OCI-LY7 (cell line): ENCODE results near the gene GRIP1. TPM values are rescaled to one million over a fixed set of nuclear protein-coding genes. Genes with fewer than 3 reads are reported as not detected.
A peak's percentile ranks its signal among the peaks of the same experiment; 100 is the strongest.

ENCODE experiments used
- BruUV-seq: library from RNA; stranded (reverse); fragments of 400-500 nt; replicated peaks from 2 replicates; lab custom pipeline; 2021; lab: Mats Ljungman, UMichigan
- CTCF ChIA-PET: fragments of 300-600 bp; sonication (Branson Sonifier 250); formaldehyde crosslinking; loops from one replicate; lab custom pipeline; 2022; ENCODE audit warnings: antibody characterized with exemption; ENCODE audit not compliant: unreplicated experiment; lab: Charles Lee
- POLR2A ChIA-PET: fragments of 300-600 bp; sonication (Branson Sonifier 250); formaldehyde crosslinking; loops from one replicate; lab custom pipeline; 2022; ENCODE audit warnings: antibody characterized with exemption; lab: Charles Lee
- DNase-seq: peaks from one replicate; pipeline ENCODE4 v3.0.0-alpha.2; 2015; ENCODE audit warnings: low spot score
- H2AFZ ChIP-seq: fragments of 200-600 bp; sonication (generic), shearing (Covaris generic); 2 replicates; pipeline ENCODE4 v1.6.1; 2014; ENCODE audit warnings: mild to moderate bottlenecking, antibody characterized with exemption, low read length, moderate library complexity
- H3K27ac ChIP-seq: fragments of 200-600 bp; sonication (generic); 2 replicates; pipeline ENCODE4 v1.5.1; 2014; ENCODE audit warnings: mixed run types, low read depth, mild to moderate bottlenecking, moderate library complexity, low read length, inconsistent platforms; ENCODE audit not compliant: poor library complexity, severe bottlenecking
- H3K36me3 ChIP-seq: fragments of 200-600 bp; sonication (generic); 2 replicates; pipeline ENCODE4 v1.6.1; 2014; ENCODE audit warnings: mild to moderate bottlenecking, antibody characterized with exemption, low read length, moderate library complexity, mixed read lengths; ENCODE audit not compliant: insufficient read depth
- H3K4me1 ChIP-seq: fragments of 200-600 bp; sonication (generic); 2 replicates; pipeline ENCODE4 v1.5.1; 2014; ENCODE audit warnings: mild to moderate bottlenecking, low read length; ENCODE audit not compliant: insufficient read depth, poor library complexity, severe bottlenecking
- H3K4me2 ChIP-seq: fragments of 200-600 bp; sonication (generic); 2 replicates; pipeline ENCODE4 v1.6.1; 2014; ENCODE audit warnings: mild to moderate bottlenecking, low read length
- H3K4me3 ChIP-seq: fragments of 200-600 bp; sonication (generic); 2 replicates; pipeline ENCODE4 v1.5.1; 2014; ENCODE audit warnings: mild to moderate bottlenecking, low read depth, low read length; ENCODE audit not compliant: poor library complexity, severe bottlenecking
- H3K79me2 ChIP-seq: fragments of 200-600 bp; sonication (generic); 2 replicates; pipeline ENCODE4 v1.6.1; 2016; ENCODE audit warnings: low read depth, mild to moderate bottlenecking, low read length, moderate library complexity, mixed read lengths; ENCODE audit not compliant: insufficient read depth
- H3K9me2 ChIP-seq: fragments of 200-600 bp; sonication (generic); 2 replicates; pipeline ENCODE4 v1.6.1; 2016; ENCODE audit warnings: mild to moderate bottlenecking, low read length, mixed read lengths; ENCODE audit not compliant: insufficient read depth
- H3K9me3 ChIP-seq: fragments of 200-600 bp; sonication (generic); 2 replicates; pipeline ENCODE4 v1.6.1; 2014; ENCODE audit warnings: mild to moderate bottlenecking, mixed run types, low read length, mixed read lengths
- H4K20me1 ChIP-seq: fragments of 200-600 bp; sonication (generic); 2 replicates; pipeline ENCODE4 v1.6.1; 2014; ENCODE audit warnings: mild to moderate bottlenecking, antibody characterized with exemption, low read length, moderate library complexity, mixed read lengths; ENCODE audit not compliant: insufficient read depth
- EZH2phosphoT487 ChIP-seq: fragments of 200-600 bp; sonication (generic); IDR thresholded peaks from 2 replicates; pipeline ENCODE4 v1.6.1; 2018; ENCODE audit warnings: low read depth, borderline replicate concordance, mild to moderate bottlenecking, mixed run types, antibody characterized with exemption, low read length, moderate library complexity, mixed read lengths
- intact Hi-C: fragments of 100-400 bp; cut with micrococcal nuclease; formaldehyde crosslinking; loops from one replicate; pipeline ENCODE4 v1.10.0; 2022; ENCODE audit not compliant: unreplicated experiment
- total RNA-seq, 2 experiments: library from RNA; depleted of rRNA in 1 of 2; stranded (reverse); fragments of >200 nt in 1 of 2; shearing (Covaris generic) in 1 of 2; gene quantifications; 2 replicates each; pipeline ENCODE4 v1.2.3, GENCODE V29; 2014 to 2022
- TF ChIP-seq, protein P1 (sequence below): fragments of 200-600 bp; sonication (generic); conservative IDR thresholded peaks from 2 replicates; pipeline ENCODE4 v1.5.1; 2014; ENCODE audit warnings: mild to moderate bottlenecking, antibody characterized with exemption, low read length, moderate library complexity, mixed read lengths

The GRIP1 gene
- total RNA-seq, 2 experiments from 2014 or later = 4.1 to 7.6 TPM

- intact Hi-C loops = loop anchor here (5.0 kb wide), 1 partner anchor 142 kb away; no protein-coding TSS in a partner anchor
- Histone ChIP-seq H3K4me3 (no peak overlapping the region), H3K27ac (no peak overlapping the region), H3K4me2 (no peak overlapping the region), H4K20me1 (no peaks in the 10 kb centered on the region), H3K9me3 (no peaks in the 10 kb centered on the region), H3K4me1 (peaks cover 5% of the 10 kb centered on the region), H3K36me3 (no peaks in the 10 kb centered on the region), H2AFZ (no peak overlapping the region), H3K9me2 (no peaks in the 10 kb centered on the region), H3K79me2 (no peaks in the 10 kb centered on the region)
- no TSS peak for BruUV-seq
- ChIA-PET POLR2A (no interaction called here), CTCF (no interaction called here)
- TF ChIP-seq, protein P1, sequence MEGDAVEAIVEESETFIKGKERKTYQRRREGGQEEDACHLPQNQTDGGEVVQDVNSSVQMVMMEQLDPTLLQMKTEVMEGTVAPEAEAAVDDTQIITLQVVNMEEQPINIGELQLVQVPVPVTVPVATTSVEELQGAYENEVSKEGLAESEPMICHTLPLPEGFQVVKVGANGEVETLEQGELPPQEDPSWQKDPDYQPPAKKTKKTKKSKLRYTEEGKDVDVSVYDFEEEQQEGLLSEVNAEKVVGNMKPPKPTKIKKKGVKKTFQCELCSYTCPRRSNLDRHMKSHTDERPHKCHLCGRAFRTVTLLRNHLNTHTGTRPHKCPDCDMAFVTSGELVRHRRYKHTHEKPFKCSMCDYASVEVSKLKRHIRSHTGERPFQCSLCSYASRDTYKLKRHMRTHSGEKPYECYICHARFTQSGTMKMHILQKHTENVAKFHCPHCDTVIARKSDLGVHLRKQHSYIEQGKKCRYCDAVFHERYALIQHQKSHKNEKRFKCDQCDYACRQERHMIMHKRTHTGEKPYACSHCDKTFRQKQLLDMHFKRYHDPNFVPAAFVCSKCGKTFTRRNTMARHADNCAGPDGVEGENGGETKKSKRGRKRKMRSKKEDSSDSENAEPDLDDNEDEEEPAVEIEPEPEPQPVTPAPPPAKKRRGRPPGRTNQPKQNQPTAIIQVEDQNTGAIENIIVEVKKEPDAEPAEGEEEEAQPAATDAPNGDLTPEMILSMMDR = no peak
- no peak for TF ChIP-seq EZH2phosphoT487
- DNase-seq = no peak
Observed at GRCh38 chr12:66719862-66720261, 41.0 kb upstream of the GRIP1 start.

GRCh38 chr12:66717036-66717673 is 38.3 kb upstream of the GRIP1 start:
- DNase-seq = no peak
- Histone ChIP-seq H3K9me2 (no peaks in the 10 kb centered on the region), H3K4me3 (no peak overlapping the region), H2AFZ (peak overlapping the region; percentile 39; the same call in 1 of the 2 replicates), H3K9me3 (peaks cover 5% of the 10 kb centered on the region; the same call in 1 of the 2 replicates), H3K79me2 (no peaks in the 10 kb centered on the region), H3K4me2 (no peak overlapping the region), H3K36me3 (no peaks in the 10 kb centered on the region), H3K27ac (no peak overlapping the region), H4K20me1 (no peaks in the 10 kb centered on the region), H3K4me1 (peaks cover 5% of the 10 kb centered on the region)
- no peak for TF ChIP-seq EZH2phosphoT487
- TF ChIP-seq, protein P1 = peak; percentile 76
- BruUV-seq = no TSS peak
- POLR2A ChIA-PET = interaction anchor here (0.6 kb wide), 2 partner anchors 10 to 59 kb away, joined by 3 to 8 read pairs; no protein-coding TSS in a partner anchor
- intact Hi-C loops = loop anchor here (5.0 kb wide), 1 partner anchor 145 kb away; no protein-coding TSS in a partner anchor
- CTCF ChIA-PET = no interaction called here

GRCh38 chr12:66716522-66716921 is 37.6 kb upstream of the GRIP1 start:
- TF ChIP-seq EZH2phosphoT487 = no peak
- TF ChIP-seq, protein P1 = no peak
- CTCF ChIA-PET = no interaction called here
- no peaks in the 10 kb centered on the region for H4K20me1 ChIP-seq
- H3K27ac ChIP-seq = no peak overlapping the region
- no peak overlapping the region for H2AFZ ChIP-seq
- POLR2A ChIA-PET = interaction anchor here (0.5 kb wide), 1 partner anchor 346 kb away, joined by 3 read pairs; no protein-coding TSS in a partner anchor
- DNase-seq = no peak
- H3K36me3 ChIP-seq = no peaks in the 10 kb centered on the region
- no peak overlapping the region for H3K4me2 ChIP-seq
- no peaks in the 10 kb centered on the region for H3K9me2 ChIP-seq
- H3K4me3 ChIP-seq = no peak overlapping the region
- intact Hi-C loops = loop anchor here (5.0 kb wide), 1 partner anchor 146 kb away; no protein-coding TSS in a partner anchor
- no peaks in the 10 kb centered on the region for H3K79me2 ChIP-seq
- no TSS peak for BruUV-seq
- H3K9me3 ChIP-seq = peaks cover 5% of the 10 kb centered on the region; the same call in 1 of the 2 replicates
- H3K4me1 ChIP-seq = peaks cover 5% of the 10 kb centered on the region
